NCI-H1417 (cell line): ENCODE results near the gene PAEP.
"Not testable (repeated sequence)": the region's sequence is repeated elsewhere in the genome, so short reads cannot be mapped to it uniquely, and the experiment has no call there.

Experiments
- DNase-seq, 3 experiments: peaks; one replicate each; lab custom pipeline; 2025; lab: John Stamatoyannopoulos, UW

The PAEP gene

GRCh38 chr9:135526089-135526729 is 35.3 kb upstream of the PAEP start:
- no peak for DNase-seq

GRCh38 chr9:135526730-135527571 is 34.6 kb upstream of the PAEP start:
- no peak for DNase-seq

- not testable (repeated sequence) for DNase-seq
Observed at GRCh38 chr9:135528842-135529435, 32.6 kb upstream of the PAEP start.

DNA sequence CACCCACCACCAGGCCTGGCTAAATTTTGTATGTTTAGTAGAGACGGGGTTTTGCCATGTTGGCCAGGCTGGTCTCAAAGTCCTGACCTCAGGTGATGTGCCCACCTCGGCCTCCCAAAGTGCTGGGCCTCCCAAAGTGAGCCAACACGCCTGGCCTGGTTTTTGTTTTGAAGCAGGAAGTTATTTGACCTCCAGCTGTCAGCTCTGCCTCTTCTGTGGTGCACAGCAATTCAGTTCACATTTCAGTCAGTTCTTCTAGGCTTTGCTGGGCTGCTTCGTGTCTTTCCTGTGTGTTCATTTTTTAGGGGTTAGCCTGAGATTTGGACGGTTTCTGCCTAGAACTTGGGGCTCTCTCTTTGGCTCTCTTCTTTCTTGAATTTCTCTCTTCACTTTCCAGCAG is 31.4 kb upstream of the PAEP start:
- no peak for DNase-seq

DNA sequence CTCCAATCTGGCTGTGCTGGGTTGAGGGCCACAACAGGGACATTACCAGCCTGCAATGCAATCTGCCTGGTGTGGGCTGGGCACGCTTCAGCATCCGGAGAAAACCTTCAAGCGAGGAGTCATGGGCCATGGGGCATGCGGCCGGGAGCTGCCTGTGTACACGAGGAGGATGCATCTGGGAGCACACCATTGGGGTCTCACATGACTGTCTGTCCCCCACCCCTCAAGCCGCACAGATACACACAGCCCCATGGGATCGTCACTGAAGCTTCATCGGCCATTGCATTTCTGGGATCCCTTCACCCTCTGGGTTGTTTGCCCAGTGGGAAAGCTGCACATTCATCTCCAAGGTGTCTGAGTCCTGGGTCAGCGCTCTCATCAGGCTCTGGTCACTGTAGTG is 30.5 kb upstream of the PAEP start:
- no peak for DNase-seq

DNA sequence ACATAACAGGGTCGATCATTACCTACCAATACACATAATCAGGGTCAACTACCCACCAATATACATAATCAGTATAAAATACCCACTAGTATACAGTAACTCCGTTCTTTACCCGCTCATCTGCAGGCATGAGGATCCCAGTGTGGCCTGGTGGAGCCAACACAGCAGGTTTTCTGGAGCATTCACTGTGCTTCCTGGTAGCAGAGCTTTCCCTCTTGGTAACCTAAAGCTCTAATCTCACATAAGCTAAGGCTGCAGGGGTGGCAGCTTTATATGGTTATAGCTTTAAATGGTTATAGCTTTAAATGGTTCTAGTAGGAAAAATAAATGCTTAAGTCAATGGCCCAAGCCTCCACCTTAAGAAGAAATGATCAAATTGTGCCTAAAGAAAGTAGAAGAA is 28.4 kb upstream of the PAEP start:
- DNase-seq, result no peak

DNA sequence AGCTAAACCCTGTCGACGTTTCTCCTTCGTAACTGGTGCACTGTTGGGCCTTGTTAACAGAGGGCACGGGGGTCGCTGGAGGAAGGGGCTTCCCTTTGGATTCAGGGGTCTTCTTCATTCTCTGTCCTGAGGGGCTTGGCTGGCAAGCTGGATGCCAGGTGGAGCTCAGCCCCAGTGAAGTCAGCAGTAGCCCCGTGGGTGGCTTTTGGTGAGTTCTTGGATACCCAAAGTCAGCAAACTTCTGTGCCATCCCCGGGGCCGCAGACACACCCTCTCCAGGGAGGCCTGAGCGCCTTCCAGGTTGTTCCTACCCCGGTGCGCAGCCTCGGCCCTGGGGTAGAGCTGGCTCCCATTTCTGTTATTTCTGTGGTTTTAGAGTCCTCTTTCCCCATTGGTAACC is 27.9 kb upstream of the PAEP start:
- no peak for DNase-seq

DNA sequence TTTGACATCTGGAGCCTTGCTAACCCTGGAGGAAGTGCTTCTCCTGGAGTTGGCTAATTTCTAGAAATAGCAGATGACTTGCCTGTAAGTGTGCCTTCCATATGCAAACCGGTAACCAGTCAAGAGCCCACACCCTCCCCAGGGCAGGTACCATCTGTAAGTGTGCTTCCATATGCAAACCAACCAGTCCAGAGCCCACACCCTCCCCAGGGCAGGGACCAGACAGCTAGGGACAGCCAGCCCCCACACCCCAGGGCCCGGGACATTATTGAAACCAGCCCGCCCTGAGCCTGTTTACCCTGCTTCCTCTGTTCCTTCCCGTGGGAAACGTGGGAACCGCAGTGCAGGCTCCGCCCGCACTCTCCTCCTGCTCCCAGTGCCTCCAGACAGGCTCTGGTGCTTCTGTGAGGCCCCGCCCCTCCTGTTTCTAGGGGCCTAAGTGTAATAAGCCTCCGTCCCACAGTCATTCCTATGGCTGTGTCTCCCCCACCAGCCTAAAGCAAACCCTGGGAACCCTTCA is 27.3 kb upstream of the PAEP start:
- not testable (repeated sequence) for DNase-seq

- DNase-seq, result not testable (repeated sequence)
Observed at GRCh38 chr9:135534826-135535225, 26.7 kb upstream of the PAEP start.

GRCh38 chr9:135535631-135536030 is 25.9 kb upstream of the PAEP start:
- not testable (repeated sequence) for DNase-seq

DNA sequence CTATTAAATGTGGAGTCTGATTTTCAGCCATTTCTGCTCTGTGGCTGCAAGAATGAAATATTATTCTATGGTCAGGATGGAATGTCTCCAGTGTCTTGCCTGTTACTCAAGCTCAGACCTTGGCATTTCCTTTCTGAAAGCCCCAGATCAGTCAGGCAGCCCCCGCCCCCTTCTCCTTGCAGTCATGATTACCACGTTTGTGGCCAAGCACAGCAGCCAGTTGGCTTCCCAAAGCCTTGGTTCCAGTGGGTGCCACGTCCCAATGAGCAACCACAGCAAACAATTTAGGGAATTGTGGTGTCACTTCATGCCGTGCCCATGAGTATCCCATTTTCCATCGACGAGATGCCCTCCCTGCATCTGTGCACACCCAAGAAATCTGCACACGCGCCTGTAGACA is 25.3 kb upstream of the PAEP start:
- no peak for DNase-seq

DNA sequence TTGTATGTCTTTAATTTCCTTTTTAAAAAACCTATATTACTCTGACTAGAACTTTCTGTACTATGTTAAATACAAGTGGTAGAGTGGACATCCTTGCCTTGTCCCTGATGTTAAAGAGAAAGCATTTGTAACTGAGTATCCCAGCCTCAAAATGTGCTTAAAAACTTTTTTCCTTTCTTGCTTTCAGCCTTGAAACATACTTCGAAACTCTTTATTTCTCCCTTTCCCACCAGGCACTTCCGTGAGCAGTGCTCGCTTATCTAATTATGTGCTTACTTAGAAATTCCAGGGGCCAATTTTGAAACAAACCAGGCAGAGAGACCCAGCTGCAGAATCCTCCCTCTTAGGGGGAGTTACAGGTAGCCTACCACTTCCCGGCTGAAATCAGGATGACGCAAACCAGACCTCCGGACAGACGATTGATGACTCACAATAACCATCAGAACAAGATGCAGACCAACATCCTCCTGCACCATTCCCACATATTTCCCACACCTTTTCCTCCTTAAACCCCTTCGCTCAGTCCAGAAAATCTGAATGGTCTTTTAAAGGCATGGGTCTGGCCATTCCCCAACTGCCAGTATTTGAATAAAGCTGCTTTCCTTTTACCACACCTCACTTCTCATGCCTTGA is 18.2 kb upstream of the PAEP start:
- DNase-seq, result not testable (repeated sequence)

DNA sequence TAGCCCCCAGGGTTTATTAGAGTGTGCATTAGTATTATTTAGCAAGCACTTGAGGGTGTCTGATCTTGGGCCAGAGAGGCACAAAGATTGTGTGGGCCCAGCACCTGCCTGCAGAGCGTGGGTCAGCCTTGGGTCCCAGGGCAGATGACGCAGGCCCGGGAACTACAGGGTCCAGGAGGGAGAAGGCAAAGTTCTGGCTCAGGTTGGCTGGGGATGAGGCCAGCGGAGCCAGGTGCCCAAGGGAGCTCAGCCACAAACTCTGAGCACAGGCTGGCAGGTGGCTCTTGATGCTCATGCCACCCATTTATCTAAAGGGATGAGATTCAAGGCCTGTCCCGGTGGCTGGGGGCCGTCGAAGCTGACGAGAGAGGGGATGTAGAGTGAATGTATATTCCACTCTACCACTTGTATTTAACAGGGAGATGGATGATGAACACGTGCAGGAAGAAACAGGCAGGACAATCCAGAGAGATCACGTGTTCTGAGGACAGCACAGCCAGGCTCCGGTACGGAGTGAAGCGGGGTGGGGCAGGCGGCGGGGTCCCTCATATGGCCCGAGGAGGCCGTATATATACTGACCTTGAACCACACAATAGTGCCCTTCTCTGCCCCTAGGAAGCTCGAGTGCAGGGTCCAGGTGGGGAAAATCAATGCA is 16.4 kb upstream of the PAEP start:
- DNase-seq, result no peak

DNA sequence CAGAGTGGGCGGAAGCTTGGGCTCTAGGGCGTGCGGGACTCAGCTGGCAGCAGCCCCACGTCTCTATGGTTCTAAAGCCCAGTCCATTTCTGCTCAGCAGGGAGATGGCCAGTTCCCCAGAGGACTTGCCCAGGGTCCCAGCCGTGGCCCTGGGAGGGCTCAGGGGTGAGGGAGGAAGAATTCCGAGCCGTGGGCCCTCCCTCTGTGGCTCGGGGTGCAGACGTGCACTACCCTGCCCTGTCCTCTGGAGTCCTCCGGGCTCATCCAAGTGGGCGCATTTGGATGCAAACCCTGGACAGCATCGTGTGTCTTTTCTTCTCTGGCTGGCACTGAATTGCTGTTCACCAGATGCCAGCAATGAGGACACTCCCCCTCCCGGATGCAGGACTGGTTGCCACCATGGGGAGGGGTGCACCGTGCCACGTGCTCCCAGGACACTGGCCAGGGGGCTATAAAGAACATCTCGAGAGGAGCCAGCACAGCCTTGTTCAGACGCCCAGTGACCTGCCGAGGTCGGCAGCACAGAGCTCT is 15.8 kb upstream of the PAEP start, which contains the start of gene OBP2A:
Gene OBP2A, plus strand, starts transcription at position 481 of the 531 bp plus-strand sequence. CDS start 55 bp downstream, outside the sequence.
- DNase-seq, result not testable (repeated sequence)

- DNase-seq, result not testable (repeated sequence)
Observed at GRCh38 chr9:135546792-135547617, 14.6 kb upstream of the PAEP start.

DNA sequence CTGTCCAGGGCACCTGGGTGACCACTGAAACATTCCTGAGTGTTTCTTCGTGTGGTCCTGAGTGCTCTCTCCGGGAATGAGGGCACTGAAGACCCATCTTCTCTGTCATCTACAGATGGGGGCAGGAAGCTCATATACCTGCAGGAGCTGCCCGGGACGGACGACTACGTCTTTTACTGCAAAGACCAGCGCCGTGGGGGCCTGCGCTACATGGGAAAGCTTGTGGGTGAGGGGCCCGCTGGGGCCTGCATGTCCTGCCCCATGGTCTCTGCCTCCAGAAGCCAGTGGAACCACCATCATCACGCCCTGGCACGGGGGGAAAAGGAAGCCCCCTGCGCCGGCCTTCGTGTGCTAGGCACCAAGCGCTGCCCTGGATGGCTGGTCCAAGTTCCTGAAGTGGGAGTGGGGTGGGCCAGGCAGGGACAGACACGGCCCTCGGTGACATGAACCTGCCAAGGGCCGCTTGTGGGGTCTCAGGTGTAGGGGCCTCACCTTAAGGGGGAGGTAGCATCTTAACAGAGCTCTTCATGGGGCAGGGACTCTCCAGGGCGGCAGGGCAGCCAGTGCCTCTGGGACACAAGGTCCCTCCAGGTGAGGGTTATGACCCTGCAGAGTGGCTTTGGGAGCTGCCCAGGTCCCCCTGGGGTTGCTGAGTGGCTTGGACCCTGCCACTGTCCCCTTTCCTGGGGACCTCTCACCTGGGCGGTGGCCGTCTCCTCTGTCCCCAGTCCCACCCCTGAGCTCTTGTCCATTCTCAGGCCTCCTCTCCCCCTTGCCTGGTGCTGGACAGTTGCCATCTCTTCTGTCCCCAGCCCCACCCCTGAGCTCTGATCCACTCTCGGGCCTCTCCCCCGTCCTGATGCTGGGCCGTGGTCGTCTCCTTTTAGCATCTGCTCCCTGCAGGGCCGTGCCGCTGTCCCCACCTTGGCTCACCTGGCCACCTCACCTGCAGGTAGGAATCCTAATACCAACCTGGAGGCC is 13.5 kb upstream of the PAEP start:
- no peak for DNase-seq

DNA sequence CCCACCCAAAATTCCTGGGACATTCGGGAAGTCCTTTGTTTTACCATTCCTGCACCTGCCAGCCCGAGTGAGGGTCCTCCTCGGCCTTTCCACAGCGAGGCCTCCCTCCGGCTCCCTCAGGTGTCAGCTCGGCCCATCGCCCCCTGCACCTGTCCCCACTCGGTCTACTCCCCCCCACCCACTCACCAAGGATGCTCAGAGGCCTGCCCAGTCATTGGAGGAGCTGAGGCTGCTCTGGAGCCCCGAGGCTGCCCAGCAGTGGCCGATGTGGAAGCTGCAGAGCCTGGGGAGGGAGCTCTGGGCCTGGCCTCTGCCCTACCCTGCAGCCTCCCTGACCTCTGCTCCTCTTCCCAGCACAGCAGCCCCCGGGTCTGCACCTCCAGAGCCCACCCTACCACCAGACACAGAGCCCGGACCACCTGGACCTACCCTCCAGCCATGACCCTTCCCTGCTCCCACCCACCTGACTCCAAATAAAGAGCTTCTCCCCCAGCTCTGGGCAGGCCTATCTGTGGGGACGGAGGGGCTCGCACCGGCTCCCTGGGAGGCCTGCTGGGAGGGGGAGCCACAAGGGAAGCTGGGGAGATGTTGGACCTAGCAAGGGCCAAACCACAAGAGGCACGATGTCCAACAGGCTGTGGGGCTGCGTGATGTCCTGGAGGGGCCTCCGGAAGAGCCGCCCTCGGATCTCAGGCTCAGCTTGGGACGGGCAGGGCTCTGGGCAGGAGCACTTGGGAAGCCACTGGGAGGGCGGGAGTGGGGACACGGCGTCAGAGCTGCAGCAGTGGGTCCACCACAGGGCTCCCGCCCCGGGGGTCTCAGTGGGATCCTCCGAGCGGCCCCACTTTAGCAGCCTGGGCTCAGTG is 11.8 kb upstream of the PAEP start:
- not testable (repeated sequence) for DNase-seq

DNA sequence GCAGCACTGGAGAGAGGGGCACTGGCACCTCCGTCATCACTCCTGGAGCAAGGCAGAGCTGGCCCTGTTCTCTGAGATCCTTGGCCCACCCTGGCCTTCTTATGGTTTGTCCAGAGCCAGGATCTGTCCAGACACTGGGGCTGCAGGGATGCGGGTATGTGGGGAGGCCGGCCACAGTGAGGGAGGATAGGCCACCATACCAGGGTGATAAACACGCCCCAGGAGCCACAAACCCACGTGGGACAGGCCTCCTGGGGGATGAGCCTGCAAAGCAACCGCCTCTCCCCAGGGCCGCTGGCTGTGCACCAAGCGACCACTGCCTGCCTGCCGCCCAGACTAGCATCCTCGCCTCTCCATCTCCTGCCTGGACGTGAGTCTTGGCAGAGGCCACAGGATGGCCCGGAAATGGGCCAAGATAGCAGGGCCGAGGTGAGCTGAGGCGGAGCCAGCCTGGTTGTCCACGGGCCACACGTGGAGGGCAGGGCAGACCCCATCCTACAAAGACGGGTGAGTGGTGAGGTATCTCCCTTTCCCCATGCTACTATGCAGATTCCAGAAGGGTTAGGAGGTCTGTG is 11.1 kb upstream of the PAEP start:
- no peak for DNase-seq
